K562 (cell line): ENCODE results near the gene CCDC175. TPM values are rescaled to one million over a fixed set of nuclear protein-coding genes. Genes with fewer than 3 reads are reported as not detected.

ENCODE experiments used
- BMI1 ChIP-seq: fragments of 150-350 bp; IDR thresholded peaks from 2 replicates; pipeline ENCODE4 v1.6.1; 2014; ENCODE audit warnings: low read length
- CREM ChIP-seq: IDR thresholded peaks from 2 replicates; pipeline ENCODE4 v1.6.1; 2014; ENCODE audit warnings: antibody characterized with exemption, low read depth
- CSDE1 ChIP-seq, 2 experiments: fragments of 450-650 bp; IDR thresholded peaks; 2 replicates each; pipeline ENCODE4 v1.6.1; 2016; ENCODE audit warnings: mild to moderate bottlenecking in 1 of 2
- E2F3 ChIP-seq: fragments of 250-450 bp; sonication (Bioruptor Pico); IDR thresholded peaks from 2 replicates; pipeline ENCODE4 v1.4.0; 2020; ENCODE audit warnings: mild to moderate bottlenecking
- FOXK2 ChIP-seq, 2 experiments: fragments of 450-650 bp; IDR thresholded peaks in 1 of 2; conservative IDR thresholded peaks in 1 of 2; 2 replicates each; pipeline ENCODE4 v1.6.1; 2016; ENCODE audit warnings: low read depth in 2 of 2, mild to moderate bottlenecking in 1 of 2
- FOXP4 ChIP-seq: sonication (generic); formaldehyde crosslinking; IDR thresholded peaks from 2 replicates; pipeline ENCODE4 v1.8.0; 2022; ENCODE audit warnings: mild to moderate bottlenecking, missing genetic modification reagents, borderline replicate concordance
- HNRNPLL ChIP-seq: fragments of 200-400 bp; formaldehyde crosslinking; IDR thresholded peaks from 2 replicates; pipeline ENCODE4 v1.6.1; 2017; ENCODE audit warnings: low read length, low read depth, mild to moderate bottlenecking; ENCODE audit not compliant: poor library complexity, severe bottlenecking
- MTA3 ChIP-seq: fragments of 450-650 bp; formaldehyde crosslinking; IDR thresholded peaks from 2 replicates; pipeline ENCODE4 v1.6.1; 2017; ENCODE audit warnings: mild to moderate bottlenecking, borderline replicate concordance
- PHB ChIP-seq: fragments of 250-450 bp; sonication (Bioruptor Pico); IDR thresholded peaks from 2 replicates; pipeline ENCODE4 v1.5.0; 2021
- TEAD2 ChIP-seq: fragments of 450-650 bp; IDR thresholded peaks from 2 replicates; pipeline ENCODE4 v1.6.1; 2016; ENCODE audit warnings: missing genetic modification characterization, control low read depth, missing compliant biosample characterization
- ZBTB2 ChIP-seq: fragments of 450-650 bp; IDR thresholded peaks from 2 replicates; pipeline ENCODE4 v1.6.1; 2016; ENCODE audit warnings: antibody characterized with exemption
- ZNF146 ChIP-seq: IDR thresholded peaks from one replicate; pipeline ENCODE4 v1.6.1; 2018; ENCODE audit warnings: missing compliant biosample characterization; ENCODE audit not compliant: unreplicated experiment
- polyA plus RNA-seq, 8 experiments: library from polyadenylated mRNA; depleted of rRNA in 4 of 8; stranded (reverse) in 5 of 8; unstranded in 3 of 8; fragments of >200 nt; fragmentation: Nextera tagmentation in 2 of 8; fragmentation: Illumina TruSeq in 1 of 8; extraction: Ambion mirVana in 2 of 8; extraction: Trizol in 1 of 8; gene quantifications; 2 replicates each; pipeline versions ENCODE4 v1.2.1 to v1.2.3, GENCODE V29; 2011 to 2014; ENCODE audit warnings: inconsistent platforms in 1 of 8, missing spikeins in 1 of 8
- total RNA-seq, 7 experiments: library from RNA; depleted of rRNA in 6 of 7; stranded (reverse); fragments of >200 nt in 6 of 7; fragmentation: Illumina TruSeq in 2 of 7; extraction: Trizol in 2 of 7; gene quantifications; 2 replicates each; pipeline versions ENCODE4 v1.2.1 to v1.2.3, GENCODE V29; 2011 to 2021; ENCODE audit warnings: low replicate concordance in 1 of 7
- TF ChIP-seq, protein P1 (sequence below): fragments of 250-450 bp; sonication (Bioruptor Pico); IDR thresholded peaks from 2 replicates; pipeline ENCODE4 v1.8.0; 2021; ENCODE audit warnings: moderate library complexity, mild to moderate bottlenecking, inconsistent platforms
- TF ChIP-seq, protein P2 (sequence below): fragments of 450-650 bp; conservative IDR thresholded peaks from 2 replicates; pipeline ENCODE4 v1.6.1; 2016; ENCODE audit warnings: missing genetic modification characterization, low read depth, mild to moderate bottlenecking, missing compliant biosample characterization, moderate library complexity
- TF ChIP-seq, protein P3 (sequence below): sonication (generic); formaldehyde crosslinking; IDR thresholded peaks from 2 replicates; pipeline ENCODE4 v1.4.0; 2020; ENCODE audit warnings: mild to moderate bottlenecking, missing genetic modification reagents
- TF ChIP-seq, protein P4 (sequence below): sonication (generic); formaldehyde crosslinking; IDR thresholded peaks from 2 replicates; pipeline ENCODE4 v1.8.1; 2023; ENCODE audit warnings: mild to moderate bottlenecking, missing genetic modification reagents

CCDC175 gene
- total and polyA plus RNA-seq, 9 of the 15 experiments (the other 6 are each of a cell fraction or from before 2014, with no cell fraction given), result not detected

GRCh38 chr14:59483819-59484638 lies 92.6 kb downstream of the CCDC175 start, which contains the start of the genes JKAMP and L3HYPDH (continued):
- peak; percentile 96 for TF ChIP-seq FOXP4 (CRISPR knock-in tag)
- peak; percentile 46; the same call in 1 of the 2 replicates for TF ChIP-seq MTA3
- TF ChIP-seq, protein P1, sequence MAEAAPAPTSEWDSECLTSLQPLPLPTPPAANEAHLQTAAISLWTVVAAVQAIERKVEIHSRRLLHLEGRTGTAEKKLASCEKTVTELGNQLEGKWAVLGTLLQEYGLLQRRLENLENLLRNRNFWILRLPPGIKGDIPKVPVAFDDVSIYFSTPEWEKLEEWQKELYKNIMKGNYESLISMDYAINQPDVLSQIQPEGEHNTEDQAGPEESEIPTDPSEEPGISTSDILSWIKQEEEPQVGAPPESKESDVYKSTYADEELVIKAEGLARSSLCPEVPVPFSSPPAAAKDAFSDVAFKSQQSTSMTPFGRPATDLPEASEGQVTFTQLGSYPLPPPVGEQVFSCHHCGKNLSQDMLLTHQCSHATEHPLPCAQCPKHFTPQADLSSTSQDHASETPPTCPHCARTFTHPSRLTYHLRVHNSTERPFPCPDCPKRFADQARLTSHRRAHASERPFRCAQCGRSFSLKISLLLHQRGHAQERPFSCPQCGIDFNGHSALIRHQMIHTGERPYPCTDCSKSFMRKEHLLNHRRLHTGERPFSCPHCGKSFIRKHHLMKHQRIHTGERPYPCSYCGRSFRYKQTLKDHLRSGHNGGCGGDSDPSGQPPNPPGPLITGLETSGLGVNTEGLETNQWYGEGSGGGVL (CRISPR knock-in tag), result no peak
- no peak for TF ChIP-seq CSDE1 (IDR thresholded peaks at IDR 0.05)
- no peak for TF ChIP-seq ZBTB2
- TF ChIP-seq FOXK2 (conservative IDR thresholded peaks at IDR 0.05 in 1 of 2, IDR thresholded peaks at IDR 0.05 in 1 of 2; ENCODE audit: low read depth in 2 of 2), result peak; percentile 40 to 63; a peak in 3 of 4 replicates
- TF ChIP-seq, protein P2, sequence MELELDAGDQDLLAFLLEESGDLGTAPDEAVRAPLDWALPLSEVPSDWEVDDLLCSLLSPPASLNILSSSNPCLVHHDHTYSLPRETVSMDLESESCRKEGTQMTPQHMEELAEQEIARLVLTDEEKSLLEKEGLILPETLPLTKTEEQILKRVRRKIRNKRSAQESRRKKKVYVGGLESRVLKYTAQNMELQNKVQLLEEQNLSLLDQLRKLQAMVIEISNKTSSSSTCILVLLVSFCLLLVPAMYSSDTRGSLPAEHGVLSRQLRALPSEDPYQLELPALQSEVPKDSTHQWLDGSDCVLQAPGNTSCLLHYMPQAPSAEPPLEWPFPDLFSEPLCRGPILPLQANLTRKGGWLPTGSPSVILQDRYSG (tag), result no peak
- TF ChIP-seq, protein P3, sequence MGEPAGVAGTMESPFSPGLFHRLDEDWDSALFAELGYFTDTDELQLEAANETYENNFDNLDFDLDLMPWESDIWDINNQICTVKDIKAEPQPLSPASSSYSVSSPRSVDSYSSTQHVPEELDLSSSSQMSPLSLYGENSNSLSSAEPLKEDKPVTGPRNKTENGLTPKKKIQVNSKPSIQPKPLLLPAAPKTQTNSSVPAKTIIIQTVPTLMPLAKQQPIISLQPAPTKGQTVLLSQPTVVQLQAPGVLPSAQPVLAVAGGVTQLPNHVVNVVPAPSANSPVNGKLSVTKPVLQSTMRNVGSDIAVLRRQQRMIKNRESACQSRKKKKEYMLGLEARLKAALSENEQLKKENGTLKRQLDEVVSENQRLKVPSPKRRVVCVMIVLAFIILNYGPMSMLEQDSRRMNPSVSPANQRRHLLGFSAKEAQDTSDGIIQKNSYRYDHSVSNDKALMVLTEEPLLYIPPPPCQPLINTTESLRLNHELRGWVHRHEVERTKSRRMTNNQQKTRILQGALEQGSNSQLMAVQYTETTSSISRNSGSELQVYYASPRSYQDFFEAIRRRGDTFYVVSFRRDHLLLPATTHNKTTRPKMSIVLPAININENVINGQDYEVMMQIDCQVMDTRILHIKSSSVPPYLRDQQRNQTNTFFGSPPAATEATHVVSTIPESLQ (CRISPR knock-in tag), result 0 out of 2 replicates have a peak, but pooled peaks have one; percentile 20
- TF ChIP-seq, protein P4, sequence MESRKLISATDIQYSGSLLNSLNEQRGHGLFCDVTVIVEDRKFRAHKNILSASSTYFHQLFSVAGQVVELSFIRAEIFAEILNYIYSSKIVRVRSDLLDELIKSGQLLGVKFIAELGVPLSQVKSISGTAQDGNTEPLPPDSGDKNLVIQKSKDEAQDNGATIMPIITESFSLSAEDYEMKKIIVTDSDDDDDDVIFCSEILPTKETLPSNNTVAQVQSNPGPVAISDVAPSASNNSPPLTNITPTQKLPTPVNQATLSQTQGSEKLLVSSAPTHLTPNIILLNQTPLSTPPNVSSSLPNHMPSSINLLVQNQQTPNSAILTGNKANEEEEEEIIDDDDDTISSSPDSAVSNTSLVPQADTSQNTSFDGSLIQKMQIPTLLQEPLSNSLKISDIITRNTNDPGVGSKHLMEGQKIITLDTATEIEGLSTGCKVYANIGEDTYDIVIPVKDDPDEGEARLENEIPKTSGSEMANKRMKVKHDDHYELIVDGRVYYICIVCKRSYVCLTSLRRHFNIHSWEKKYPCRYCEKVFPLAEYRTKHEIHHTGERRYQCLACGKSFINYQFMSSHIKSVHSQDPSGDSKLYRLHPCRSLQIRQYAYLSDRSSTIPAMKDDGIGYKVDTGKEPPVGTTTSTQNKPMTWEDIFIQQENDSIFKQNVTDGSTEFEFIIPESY, result peak; percentile 78
- no peak for TF ChIP-seq TEAD2 (tag)
- 0 out of 2 replicates have a peak, but pooled peaks have one; percentile 12 for TF ChIP-seq E2F3 (CRISPR knock-in tag)
- TF ChIP-seq PHB, result no peak
- 0 out of 2 replicates have a peak, but pooled peaks have one; percentile 42 for TF ChIP-seq BMI1
- TF ChIP-seq HNRNPLL, result peak; percentile 29
- TF ChIP-seq CREM, result peak; percentile 43
- no peak for TF ChIP-seq ZNF146
